Fibroblast of the aortic adventitia (primary cell): ENCODE measurements around the gene TMEM218. TPM values are rescaled to one million over a fixed set of nuclear protein-coding genes. Genes with fewer than 3 reads are reported as not detected.

ENCODE experiments used
- DNase-seq: peaks from one replicate; pipeline ENCODE4 v3.0.0-alpha.2; 2010; ENCODE audit warnings: low read depth
- H3K4me3 ChIP-seq: 2 replicates; pipeline ENCODE4 v1.5.1; 2011; ENCODE audit warnings: low read depth, mild to moderate bottlenecking, control low read depth, low read length, moderate library complexity
- CTCF ChIP-seq: IDR thresholded peaks from 2 replicates; pipeline ENCODE4 v1.5.1; 2011; ENCODE audit warnings: mild to moderate bottlenecking, low read length, control low read depth, inconsistent platforms; ENCODE audit not compliant: insufficient read depth
- total RNA-seq: library from RNA; depleted of rRNA; stranded (reverse); fragments of >200 nt; gene quantifications from 2 replicates; pipeline ENCODE4 v1.2.3, GENCODE V29; 2012; ENCODE audit warnings: low replicate concordance

Gene TMEM218
- total RNA-seq, 1 donor = 35.1 TPM

GRCh38 chr11:125105926-125106325 lies 5.5 kb downstream of the TMEM218 start:
- DNase-seq = no peak
- H3K4me3 ChIP-seq = no peak overlapping the region
- no peak for TF ChIP-seq CTCF

- no peak for DNase-seq
These were observed 8.9 kb downstream of the TMEM218 start for GRCh38 chr11:125102510-125102909.

DNA sequence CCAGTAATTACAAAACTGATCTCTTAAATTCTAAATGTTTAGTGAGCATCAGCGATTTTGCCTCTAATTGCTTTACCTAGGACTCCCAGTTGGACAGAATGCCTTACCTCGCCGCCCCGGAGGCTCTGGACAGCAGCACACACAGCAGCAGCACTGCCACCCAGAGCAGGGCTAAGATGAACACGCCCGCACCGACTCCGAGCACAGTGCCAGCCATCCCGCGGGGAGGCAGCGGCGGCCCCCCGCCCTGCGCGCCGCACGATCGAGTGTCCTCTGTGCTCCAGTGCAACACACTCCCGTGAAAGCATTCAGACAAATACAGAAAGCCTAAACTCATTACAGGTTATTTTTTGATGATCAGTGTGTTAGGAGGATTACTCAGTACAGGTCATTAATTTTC lies 9.4 kb downstream of the TMEM218 start:
- H3K4me3 ChIP-seq = no peak overlapping the region
- DNase-seq = no peak
- TF ChIP-seq CTCF = no peak

More at GRCh38 chr11:125102510-125102909, 8.9 kb downstream of the TMEM218 start:
- no peak overlapping the region for H3K4me3 ChIP-seq
- TF ChIP-seq CTCF = no peak

DNA sequence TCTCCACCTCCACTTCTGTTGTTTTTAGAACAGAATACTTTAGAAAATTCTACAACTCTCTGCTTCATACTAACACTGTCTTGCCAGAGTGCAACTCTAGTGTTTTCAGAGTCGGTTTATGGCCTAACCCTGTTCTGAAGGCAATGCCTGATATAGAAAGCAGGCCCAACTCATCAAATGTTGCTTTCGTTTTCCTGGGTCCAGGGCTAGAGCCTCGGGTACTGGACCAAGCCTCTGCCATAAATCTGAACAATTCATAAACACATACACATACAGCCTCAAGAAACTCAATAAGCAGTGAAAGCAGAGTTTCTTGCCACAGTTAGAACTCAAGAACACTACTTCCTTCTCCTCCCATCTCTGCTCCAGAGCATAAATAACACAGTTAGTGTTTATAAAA lies 9.8 kb downstream of the TMEM218 start:
- no peak for TF ChIP-seq CTCF
- no peak for DNase-seq
- H3K4me3 ChIP-seq = no peak overlapping the region

- no peak overlapping the region for H3K4me3 ChIP-seq
- no peak for DNase-seq
- TF ChIP-seq CTCF = no peak
These were observed 11.3 kb downstream of the TMEM218 start for GRCh38 chr11:125100136-125100535.

DNA sequence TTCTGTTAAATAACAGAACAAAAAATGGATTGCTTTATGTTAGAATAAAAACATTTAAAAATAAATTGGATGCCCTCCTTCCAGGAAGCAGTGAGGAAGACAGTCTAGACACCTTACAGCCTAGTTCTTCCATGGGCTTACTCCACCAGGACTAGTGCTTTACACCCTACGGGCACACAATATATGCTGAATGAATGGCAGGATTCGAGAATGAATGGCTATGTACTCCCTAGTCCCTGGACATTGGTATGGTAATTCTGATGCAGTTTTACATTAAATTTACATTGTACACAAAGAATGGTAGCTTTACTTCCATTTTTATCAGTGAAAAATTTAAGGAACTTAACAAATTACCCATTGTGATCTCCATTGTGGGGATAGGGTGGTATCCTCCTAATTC lies 16.7 kb downstream of the TMEM218 start:
- TF ChIP-seq CTCF = no peak
- H3K4me3 ChIP-seq = no peak overlapping the region
- DNase-seq = no peak

GRCh38 chr11:125093502-125093901 lies 17.9 kb downstream of the TMEM218 start:
- DNase-seq = no peak
- H3K4me3 ChIP-seq = no peak overlapping the region
- TF ChIP-seq CTCF = no peak
